Measurements from ENCODE around the gene MPP1. TPM values are rescaled to one million over a fixed set of nuclear protein-coding genes. Genes with fewer than 3 reads are reported as not detected.

MPP1 gene
- polyA plus RNA-seq, 10 donors = 14.6 to 36.4 (median 20.3) TPM

- DNase-seq = no peak
Measured at GRCh38 chrX:154776753-154777152, 28.5 kb downstream of the MPP1 start.

GRCh38 chrX:154775419-154776349, 29.6 kb downstream of the MPP1 start:
- no peak for DNase-seq

GRCh38 chrX:154774622-154775021, 30.7 kb downstream of the MPP1 start:
- DNase-seq = no peak

- peak; percentile 94 to 98 (median 94) for DNase-seq
Measured at GRCh38 chrX:154762537-154763296, 42.6 kb downstream of the MPP1 start, which contains the start of gene DKC1. Gene DKC1 (plus strand): TSS chrX:154762864. CDS start chrX:154762966, 102 bp downstream.

- no peak for DNase-seq
Measured at GRCh38 chrX:154761977-154762536, 43.2 kb downstream of the MPP1 start.

- DNase-seq = no peak
Measured at GRCh38 chrX:154758696-154759095, 46.6 kb downstream of the MPP1 start.

- no peak for DNase-seq
Measured at GRCh38 chrX:154751669-154752271, 53.5 kb downstream of the MPP1 start.

GRCh38 chrX:154751203-154751668, 54.0 kb downstream of the MPP1 start:
- peak in 1 of 3 donors; percentile 24 for DNase-seq

- DNase-seq = peak in 1 of 3 donors; percentile 75
Measured at GRCh38 chrX:154750301-154751202, 54.7 kb downstream of the MPP1 start, which contains the start of gene GAB3. Gene GAB3 (minus strand): TSS chrX:154751077. CDS start chrX:154751025, 52 bp downstream.

GRCh38 chrX:154749856-154750255, 55.4 kb downstream of the MPP1 start:
- DNase-seq = peak in 1 of 3 donors; percentile 64

- peak; percentile 53 to 85 (median 77) for DNase-seq
Measured at GRCh38 chrX:154748712-154749339, 56.5 kb downstream of the MPP1 start.

GRCh38 chrX:154742613-154743012, 62.7 kb downstream of the MPP1 start:
- DNase-seq = no peak

GRCh38 chrX:154739952-154740465, 65.3 kb downstream of the MPP1 start:
- no peak for DNase-seq

- peak; percentile 54 to 86 (median 79) for DNase-seq
Measured at GRCh38 chrX:154738011-154738738, 67.1 kb downstream of the MPP1 start.

GRCh38 chrX:154737136-154737535, 68.1 kb downstream of the MPP1 start:
- DNase-seq = no peak

- DNase-seq = peak; percentile 60 to 80 (median 73)
Measured at GRCh38 chrX:154735695-154736393, 69.4 kb downstream of the MPP1 start.

- peak in 1 of 3 donors; percentile 56 for DNase-seq
Measured at GRCh38 chrX:154734061-154734781, 71.1 kb downstream of the MPP1 start.

GRCh38 chrX:154733066-154733425, 72.2 kb downstream of the MPP1 start:
- peak in 1 of 3 donors; percentile 41 for DNase-seq

All from muscle of back (tissue), 11 donors.